Tibial nerve (tissue), 4 donors: ENCODE data around the gene MST1R. TPM values are rescaled to one million over a fixed set of nuclear protein-coding genes. Genes with fewer than 3 reads are reported as not detected.

Experiments
- DNase-seq, 2 donors: peaks; one replicate each; pipeline ENCODE4 v3.0.0-alpha.2; 2019; ENCODE audit warnings: low spot score in 2 of 2
- H3K27ac ChIP-seq, 4 donors: fragments of 200-600 bp; sonication (generic) in 3 of 4; one replicate each; pipeline ENCODE4 v1.5.1; 2017 to 2019; ENCODE audit warnings: mild to moderate bottlenecking in 1 of 4
- H3K27me3 ChIP-seq, 2 donors: fragments of 200-600 bp; sonication (generic) in 1 of 2; one replicate each; pipeline versions ENCODE4 v1.5.1 to v1.6.0; 2017 to 2019
- H3K36me3 ChIP-seq, 3 donors: fragments of 200-600 bp; sonication (generic); one replicate each; pipeline ENCODE4 v1.5.1; 2018 to 2019
- H3K4me1 ChIP-seq, 4 donors: fragments of 200-600 bp; sonication (generic) in 3 of 4; one replicate each; pipeline ENCODE4 v1.5.1; 2017 to 2019
- H3K4me3 ChIP-seq, 4 donors: fragments of 200-600 bp; sonication (generic) in 3 of 4; one replicate each; pipeline ENCODE4 v1.5.1; 2017 to 2019; ENCODE audit warnings: mild to moderate bottlenecking in 1 of 4, moderate library complexity in 1 of 4
- H3K9me3 ChIP-seq, 4 donors: fragments of 200-600 bp; sonication (generic) in 3 of 4; one replicate each; pipeline ENCODE4 v1.5.1; 2017 to 2019
- EP300 ChIP-seq, 2 donors: sonication (generic); formaldehyde crosslinking; IDR thresholded peaks; one replicate each; pipeline ENCODE4 v1.6.1; 2017; ENCODE audit warnings: antibody characterized with exemption in 2 of 2, mild to moderate bottlenecking in 1 of 2
- POLR2A ChIP-seq, 2 donors: fragments of 450-650 bp; IDR thresholded peaks; one replicate each; pipeline ENCODE4 v1.6.1; 2017; ENCODE audit warnings: antibody characterized with exemption in 2 of 2, mild to moderate bottlenecking in 2 of 2, moderate library complexity in 2 of 2
- WGBS, 2 donors: methylation state at CpG; one replicate each; pipeline ENCODE4 v1.1.5; 2018; 5-methylcytosine and 5-hydroxymethylcytosine counted together
- total RNA-seq, 4 donors: library from RNA; depleted of rRNA; stranded (reverse); fragments of >200 nt; gene quantifications; one replicate each; pipeline ENCODE4 v1.1.0, GENCODE V29; 2016
- TF ChIP-seq, protein P1 (sequence below), 5 experiments: fragments of 200-600 bp in 3 of 5; fragments of 450-650 bp in 2 of 5; sonication (generic) in 3 of 5; IDR thresholded peaks; one replicate each; pipeline ENCODE4 v1.5.1; 2016 to 2019; ENCODE audit warnings: antibody characterized with exemption in 5 of 5, mild to moderate bottlenecking in 3 of 5, moderate library complexity in 2 of 5

The MST1R gene
- total RNA-seq, 4 donors from 2014 or later = 1.0 to 2.8 (median 2.3) TPM

DNA sequence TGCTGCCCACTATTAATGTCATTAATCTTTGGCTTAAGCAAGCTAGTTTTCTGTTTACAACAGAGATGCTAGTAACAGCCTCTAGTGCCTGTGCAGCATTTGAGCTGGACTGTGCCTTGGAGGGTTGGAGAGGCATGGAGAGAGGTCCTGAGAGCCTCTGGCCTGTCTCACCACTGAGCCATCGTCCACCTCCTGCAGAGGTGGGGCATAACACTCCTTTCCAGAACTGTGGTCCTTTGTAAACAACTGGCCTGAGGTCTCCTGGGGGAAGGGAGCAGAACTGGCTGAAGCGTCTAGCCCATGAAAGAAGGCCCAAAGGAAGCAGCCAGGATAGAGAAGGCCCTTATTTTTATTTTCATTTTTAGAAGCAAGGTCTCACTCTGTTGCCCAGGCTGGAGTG lies 24.0 kb downstream of the MST1R start:
- Histone ChIP-seq H3K27ac (no peak overlapping the region), H3K36me3 (no peaks in the 10 kb centered on the region), H3K9me3 (no peaks in the 10 kb centered on the region), H3K27me3 (no peaks in the 10 kb centered on the region), H3K4me3 (no peak overlapping the region), H3K4me1 (peaks cover 0 to 21% (median 0%) of the 10 kb centered on the region in 4 donors)
- TF ChIP-seq POLR2A (IDR thresholded peaks at IDR 0.05) (no peak), EP300 (IDR thresholded peaks at IDR 0.05) (no peak)
- TF ChIP-seq, protein P1, sequence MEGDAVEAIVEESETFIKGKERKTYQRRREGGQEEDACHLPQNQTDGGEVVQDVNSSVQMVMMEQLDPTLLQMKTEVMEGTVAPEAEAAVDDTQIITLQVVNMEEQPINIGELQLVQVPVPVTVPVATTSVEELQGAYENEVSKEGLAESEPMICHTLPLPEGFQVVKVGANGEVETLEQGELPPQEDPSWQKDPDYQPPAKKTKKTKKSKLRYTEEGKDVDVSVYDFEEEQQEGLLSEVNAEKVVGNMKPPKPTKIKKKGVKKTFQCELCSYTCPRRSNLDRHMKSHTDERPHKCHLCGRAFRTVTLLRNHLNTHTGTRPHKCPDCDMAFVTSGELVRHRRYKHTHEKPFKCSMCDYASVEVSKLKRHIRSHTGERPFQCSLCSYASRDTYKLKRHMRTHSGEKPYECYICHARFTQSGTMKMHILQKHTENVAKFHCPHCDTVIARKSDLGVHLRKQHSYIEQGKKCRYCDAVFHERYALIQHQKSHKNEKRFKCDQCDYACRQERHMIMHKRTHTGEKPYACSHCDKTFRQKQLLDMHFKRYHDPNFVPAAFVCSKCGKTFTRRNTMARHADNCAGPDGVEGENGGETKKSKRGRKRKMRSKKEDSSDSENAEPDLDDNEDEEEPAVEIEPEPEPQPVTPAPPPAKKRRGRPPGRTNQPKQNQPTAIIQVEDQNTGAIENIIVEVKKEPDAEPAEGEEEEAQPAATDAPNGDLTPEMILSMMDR (IDR thresholded peaks at IDR 0.05) = no peak
- DNase-seq = no peak
- WGBS, 2 donors = 35 to 43% methylated on average over 2 of the region's 2 CpGs

GRCh38 chr3:49878686-49879085 lies 25.0 kb downstream of the MST1R start:
- no peak for DNase-seq
- Histone ChIP-seq H3K36me3 (no peaks in the 10 kb centered on the region), H3K4me1 (peaks cover 0 to 21% (median 0%) of the 10 kb centered on the region in 4 donors), H3K27me3 (no peaks in the 10 kb centered on the region), H3K9me3 (no peaks in the 10 kb centered on the region), H3K4me3 (no peak overlapping the region), H3K27ac (no peak overlapping the region)
- TF ChIP-seq, protein P1 (IDR thresholded peaks at IDR 0.05) = no peak
- TF ChIP-seq POLR2A (IDR thresholded peaks at IDR 0.05) = no peak
- TF ChIP-seq EP300 (IDR thresholded peaks at IDR 0.05) = no peak

DNA sequence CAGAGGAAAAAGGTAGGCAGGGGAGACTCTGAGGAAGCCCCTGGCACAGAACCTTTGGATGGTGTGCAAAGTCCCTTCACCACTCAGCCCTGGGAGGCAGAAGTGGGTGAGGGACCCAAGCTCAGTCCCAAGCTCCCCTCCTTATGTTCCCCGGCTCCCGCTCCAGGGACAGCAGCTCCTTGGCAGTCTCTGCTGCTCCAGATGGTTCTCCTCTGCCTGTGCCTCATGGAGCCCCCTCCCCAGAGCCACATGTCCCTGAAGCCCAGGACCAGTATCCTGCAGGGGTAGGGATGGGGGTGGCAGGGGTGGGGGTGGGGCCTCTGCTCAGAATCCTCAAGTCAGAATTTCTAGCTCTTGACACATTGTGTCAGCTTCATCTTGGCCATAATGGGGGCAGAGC lies 26.0 kb downstream of the MST1R start:
- DNase-seq = no peak
- WGBS, 2 donors = 89 to 100% methylated on average over 2 of the region's 2 CpGs
- H3K27me3 ChIP-seq = no peaks in the 10 kb centered on the region
- no peak for TF ChIP-seq POLR2A (IDR thresholded peaks at IDR 0.05)
- no peak for TF ChIP-seq EP300 (IDR thresholded peaks at IDR 0.05)
- TF ChIP-seq, protein P1 (IDR thresholded peaks at IDR 0.05) = no peak
- H3K9me3 ChIP-seq = no peaks in the 10 kb centered on the region
- H3K36me3 ChIP-seq = no peaks in the 10 kb centered on the region
- H3K4me3 ChIP-seq = no peak overlapping the region
- H3K4me1 ChIP-seq = peaks cover 0 to 24% (median 3%) of the 10 kb centered on the region in 4 donors
- H3K27ac ChIP-seq = no peak overlapping the region

DNA sequence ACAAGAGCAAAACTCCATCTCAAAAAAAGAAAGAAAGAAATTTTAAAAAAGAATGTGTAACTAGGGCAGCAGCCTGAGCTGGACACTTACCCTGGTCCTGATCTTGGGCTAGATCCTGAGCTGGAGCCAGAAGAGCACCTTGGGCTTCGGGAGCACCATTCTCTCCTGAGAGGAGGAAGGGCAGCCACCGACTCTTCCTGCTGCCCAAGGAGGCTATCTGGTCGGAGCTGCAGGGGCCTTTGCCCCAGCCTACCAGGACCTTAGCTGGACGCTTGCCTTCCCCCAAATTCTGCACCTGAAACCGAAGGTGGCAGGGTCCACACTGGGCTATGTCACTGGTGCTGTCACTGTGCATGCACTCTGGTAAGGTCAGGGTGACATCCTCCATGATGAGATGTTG lies 27.1 kb downstream of the MST1R start:
- no peak overlapping the region for H3K4me3 ChIP-seq
- TF ChIP-seq, protein P1 (IDR thresholded peaks at IDR 0.05) = no peak
- TF ChIP-seq EP300 (IDR thresholded peaks at IDR 0.05) = no peak
- no peak for TF ChIP-seq POLR2A (IDR thresholded peaks at IDR 0.05)
- H3K4me1 ChIP-seq = peaks cover 0 to 14% (median 4%) of the 10 kb centered on the region in 4 donors
- H3K36me3 ChIP-seq = no peaks in the 10 kb centered on the region
- 92 to 94% methylated on average over 5 of the region's 5 CpGs for WGBS, 2 donors
- no peaks in the 10 kb centered on the region for H3K9me3 ChIP-seq
- H3K27ac ChIP-seq = no peak overlapping the region
- H3K27me3 ChIP-seq = no peaks in the 10 kb centered on the region
- no peak for DNase-seq

DNA sequence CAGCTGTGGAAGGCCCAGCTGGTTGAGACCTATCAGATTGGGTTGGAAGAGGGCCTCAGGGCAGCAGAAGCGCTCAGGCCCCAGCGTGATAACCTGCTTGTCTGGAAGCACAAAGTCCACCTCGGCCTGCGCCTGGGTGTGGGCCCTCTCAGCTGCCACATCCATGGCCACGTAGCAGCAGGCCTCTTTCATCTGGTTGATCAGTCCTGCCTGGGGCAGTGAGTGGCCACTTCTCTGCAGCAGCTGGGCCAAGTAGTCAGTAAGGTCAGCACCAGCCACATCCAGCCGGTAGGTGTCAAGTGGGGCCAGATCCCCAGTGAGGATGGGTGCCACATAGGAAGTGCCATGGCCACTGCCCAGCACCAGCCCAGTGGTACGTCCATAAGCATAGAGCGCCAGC lies 30.1 kb downstream of the MST1R start:
- TF ChIP-seq EP300 (IDR thresholded peaks at IDR 0.05) (no peak), POLR2A (IDR thresholded peaks at IDR 0.05) (no peak)
- TF ChIP-seq, protein P1 (IDR thresholded peaks at IDR 0.05) = no peak
- H3K36me3 ChIP-seq = no peaks in the 10 kb centered on the region
- peaks cover 0 to 21% (median 15%) of the 10 kb centered on the region in 4 donors for H3K4me1 ChIP-seq
- H3K9me3 ChIP-seq = no peaks in the 10 kb centered on the region
- no peak for DNase-seq
- H3K27me3 ChIP-seq = peaks cover 0 to 19% of the 10 kb centered on the region in 2 donors
- whole genome bisulfite sequencing, 2 donors = 85 to 94% methylated on average over 6 to 7 of the region's 8 CpGs
- H3K27ac ChIP-seq = no peak overlapping the region
- no peak overlapping the region for H3K4me3 ChIP-seq
